ENCODE measurements around the gene HMBS. TPM values are rescaled to one million over a fixed set of nuclear protein-coding genes. Genes with fewer than 3 reads are reported as not detected.

HMBS gene
- total RNA-seq, 1 donor from 2014 or later, result 10.0 TPM

DNA sequence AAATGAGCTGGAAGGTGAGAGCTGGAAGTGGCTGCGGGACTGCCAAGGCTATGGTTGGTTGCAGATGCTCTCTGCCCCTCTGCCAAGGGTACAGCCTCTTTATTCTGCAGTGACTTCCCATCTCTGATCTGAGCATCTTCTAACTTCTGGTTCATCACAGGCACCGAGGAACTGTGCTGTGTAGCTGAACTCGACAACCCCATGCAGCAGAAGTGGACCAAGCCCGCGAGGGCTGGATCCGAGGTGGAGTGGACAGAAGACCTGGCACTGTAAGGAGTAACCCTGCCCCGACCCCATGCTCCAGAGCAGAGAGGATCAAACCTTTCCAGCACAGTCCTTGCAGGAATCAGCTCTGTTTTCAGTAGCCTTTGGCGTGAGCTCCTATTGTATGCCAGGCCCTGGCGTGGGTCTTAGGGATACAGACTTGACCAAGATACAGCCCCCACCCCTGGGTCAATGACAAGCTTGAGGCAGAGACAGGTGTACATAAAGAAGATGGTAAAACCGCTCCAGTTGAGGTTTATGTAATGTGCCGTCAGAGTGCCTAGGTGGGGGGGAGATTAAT is 26.8 kb downstream of the HMBS start:
- peaks cover 8% of the 10 kb centered on the region for H3K36me3 ChIP-seq (ENCODE audit: control insufficient read depth, insufficient read depth, low read length)
- FAIRE-seq, result no peak

GRCh38 chr11:119112314-119113020 is 27.8 kb downstream of the HMBS start:
- no peak overlapping the region for H3K4me3 ChIP-seq (ENCODE audit: low read depth, low read length)
- H3K27me3 ChIP-seq (ENCODE audit: control insufficient read depth, insufficient read depth, low read length), result no peaks in the 10 kb centered on the region
- peaks cover 10% of the 10 kb centered on the region for H3K36me3 ChIP-seq (ENCODE audit: control insufficient read depth, insufficient read depth, low read length)
- FAIRE-seq, result no peak
- DNase-seq (ENCODE audit: low read depth), result no peak
- TF ChIP-seq, protein P1, sequence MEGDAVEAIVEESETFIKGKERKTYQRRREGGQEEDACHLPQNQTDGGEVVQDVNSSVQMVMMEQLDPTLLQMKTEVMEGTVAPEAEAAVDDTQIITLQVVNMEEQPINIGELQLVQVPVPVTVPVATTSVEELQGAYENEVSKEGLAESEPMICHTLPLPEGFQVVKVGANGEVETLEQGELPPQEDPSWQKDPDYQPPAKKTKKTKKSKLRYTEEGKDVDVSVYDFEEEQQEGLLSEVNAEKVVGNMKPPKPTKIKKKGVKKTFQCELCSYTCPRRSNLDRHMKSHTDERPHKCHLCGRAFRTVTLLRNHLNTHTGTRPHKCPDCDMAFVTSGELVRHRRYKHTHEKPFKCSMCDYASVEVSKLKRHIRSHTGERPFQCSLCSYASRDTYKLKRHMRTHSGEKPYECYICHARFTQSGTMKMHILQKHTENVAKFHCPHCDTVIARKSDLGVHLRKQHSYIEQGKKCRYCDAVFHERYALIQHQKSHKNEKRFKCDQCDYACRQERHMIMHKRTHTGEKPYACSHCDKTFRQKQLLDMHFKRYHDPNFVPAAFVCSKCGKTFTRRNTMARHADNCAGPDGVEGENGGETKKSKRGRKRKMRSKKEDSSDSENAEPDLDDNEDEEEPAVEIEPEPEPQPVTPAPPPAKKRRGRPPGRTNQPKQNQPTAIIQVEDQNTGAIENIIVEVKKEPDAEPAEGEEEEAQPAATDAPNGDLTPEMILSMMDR (IDR thresholded peaks at IDR 0.05; ENCODE audit: insufficient read depth, low read length, severe bottlenecking), result no peak

More for the DNA sequence above, 26.8 kb downstream of the HMBS start:
- TF ChIP-seq, protein P1 (IDR thresholded peaks at IDR 0.05; ENCODE audit: insufficient read depth, low read length, severe bottlenecking), result no peak
- DNase-seq (ENCODE audit: low read depth), result no peak
- Histone ChIP-seq H3K4me3 (ENCODE audit: low read depth, low read length) (no peak overlapping the region), H3K27me3 (ENCODE audit: control insufficient read depth, insufficient read depth, low read length) (no peaks in the 10 kb centered on the region)

GRCh38 chr11:119113716-119114115 is 29.0 kb downstream of the HMBS start:
- H3K27me3 ChIP-seq (ENCODE audit: control insufficient read depth, insufficient read depth, low read length), result no peaks in the 10 kb centered on the region
- FAIRE-seq, result no peak
- no peak overlapping the region for H3K4me3 ChIP-seq (ENCODE audit: low read depth, low read length)
- TF ChIP-seq, protein P1 (IDR thresholded peaks at IDR 0.05; ENCODE audit: insufficient read depth, low read length, severe bottlenecking), result no peak
- no peak for DNase-seq (ENCODE audit: low read depth)
- H3K36me3 ChIP-seq (ENCODE audit: control insufficient read depth, insufficient read depth, low read length), result peaks cover 10% of the 10 kb centered on the region

DNA sequence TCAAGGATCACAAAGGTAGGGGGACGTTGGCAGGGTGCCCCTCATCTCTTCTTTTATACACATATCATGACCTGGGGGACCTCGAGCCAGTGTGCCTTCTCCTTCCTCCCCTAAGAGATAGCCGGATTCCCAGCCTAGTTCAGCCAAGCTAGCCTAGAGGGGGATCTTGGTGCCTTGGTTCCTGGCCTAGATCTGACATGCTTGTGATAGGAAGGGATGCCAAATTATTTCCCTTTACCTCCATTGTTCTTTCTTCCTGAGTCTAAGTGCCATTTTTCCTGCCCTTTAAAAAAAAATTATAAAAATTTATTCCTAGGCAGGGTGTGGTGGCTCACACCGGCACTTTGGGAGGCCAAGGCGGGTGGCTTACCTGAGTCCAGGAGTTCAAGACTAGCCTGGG is 29.7 kb downstream of the HMBS start:
- FAIRE-seq (no peak), DNase-seq (ENCODE audit: low read depth) (no peak)
- no peak overlapping the region for H3K4me3 ChIP-seq (ENCODE audit: low read depth, low read length)
- H3K27me3 ChIP-seq (ENCODE audit: control insufficient read depth, insufficient read depth, low read length), result no peaks in the 10 kb centered on the region
- TF ChIP-seq, protein P1 (IDR thresholded peaks at IDR 0.05; ENCODE audit: insufficient read depth, low read length, severe bottlenecking), result no peak
- H3K36me3 ChIP-seq (ENCODE audit: control insufficient read depth, insufficient read depth, low read length), result peaks cover 10% of the 10 kb centered on the region

- no peak for DNase-seq (ENCODE audit: low read depth)
- no peaks in the 10 kb centered on the region for H3K27me3 ChIP-seq (ENCODE audit: control insufficient read depth, insufficient read depth, low read length)
- H3K36me3 ChIP-seq (ENCODE audit: control insufficient read depth, insufficient read depth, low read length), result peaks cover 10% of the 10 kb centered on the region
- FAIRE-seq, result no peak
- no peak overlapping the region for H3K4me3 ChIP-seq (ENCODE audit: low read depth, low read length)
- TF ChIP-seq, protein P1 (IDR thresholded peaks at IDR 0.05; ENCODE audit: insufficient read depth, low read length, severe bottlenecking), result no peak
Measured at GRCh38 chr11:119115484-119116234, 31.0 kb downstream of the HMBS start.
